ENCODE measurements around the gene PHF5A.

- TF ChIP-seq ZNF274 (IDR thresholded peaks at IDR 0.05; ENCODE audit: borderline replicate concordance, extremely low read depth, low read length) (no peak), TAF1 (IDR thresholded peaks at IDR 0.05; ENCODE audit: low read depth, low read length) (no peak), POLR2A (IDR thresholded peaks at IDR 0.05; ENCODE audit: control extremely low read depth in 1 of 2, low read depth in 2 of 2, low read length in 2 of 2) (no peak), POLR2AphosphoS5 (IDR thresholded peaks at IDR 0.05; ENCODE audit: low read depth, low read length) (no peak), CREB1 (IDR thresholded peaks at IDR 0.05) (no peak), SRF (IDR thresholded peaks at IDR 0.05; ENCODE audit: low read depth, low read length) (no peak), NANOG (IDR thresholded peaks at IDR 0.05; ENCODE audit: insufficient read depth, low read depth, low read length, poor library complexity, severe bottlenecking) (no peak), CTCF (IDR thresholded peaks at IDR 0.05; ENCODE audit: control extremely low read depth in 1 of 3, insufficient read depth in 1 of 3, low read depth in 1 of 3, low read length in 3 of 3) (no peak), RFX5 (IDR thresholded peaks at IDR 0.05; ENCODE audit: borderline replicate concordance, low read depth, low read length) (no peak), SUZ12 (IDR thresholded peaks at IDR 0.05; ENCODE audit: low read length) (no peak), SP2 (IDR thresholded peaks at IDR 0.05; ENCODE audit: low read length) (no peak), HDAC2 (IDR thresholded peaks at IDR 0.05; ENCODE audit: borderline replicate concordance in 1 of 2, low read depth in 2 of 2, low read length in 2 of 2) (no peak), TEAD4 (IDR thresholded peaks at IDR 0.05; ENCODE audit: low read depth, low read length) (no peak)
These were observed 19.6 kb upstream of the PHF5A start for GRCh38 chr22:41488076-41488475.

All from H1 (cell line).